LNCAP (cell line): ENCODE data around the gene SDF2L1.
A peak's percentile ranks its signal among the peaks of the same experiment; 100 is the strongest.

Source experiments
- TF ChIP-seq, protein P1 (sequence below): fragments of 450-650 bp; IDR thresholded peaks from 2 replicates; pipeline ENCODE4 v1.5.1; 2017; ENCODE audit warnings: mild to moderate bottlenecking

Gene SDF2L1

DNA sequence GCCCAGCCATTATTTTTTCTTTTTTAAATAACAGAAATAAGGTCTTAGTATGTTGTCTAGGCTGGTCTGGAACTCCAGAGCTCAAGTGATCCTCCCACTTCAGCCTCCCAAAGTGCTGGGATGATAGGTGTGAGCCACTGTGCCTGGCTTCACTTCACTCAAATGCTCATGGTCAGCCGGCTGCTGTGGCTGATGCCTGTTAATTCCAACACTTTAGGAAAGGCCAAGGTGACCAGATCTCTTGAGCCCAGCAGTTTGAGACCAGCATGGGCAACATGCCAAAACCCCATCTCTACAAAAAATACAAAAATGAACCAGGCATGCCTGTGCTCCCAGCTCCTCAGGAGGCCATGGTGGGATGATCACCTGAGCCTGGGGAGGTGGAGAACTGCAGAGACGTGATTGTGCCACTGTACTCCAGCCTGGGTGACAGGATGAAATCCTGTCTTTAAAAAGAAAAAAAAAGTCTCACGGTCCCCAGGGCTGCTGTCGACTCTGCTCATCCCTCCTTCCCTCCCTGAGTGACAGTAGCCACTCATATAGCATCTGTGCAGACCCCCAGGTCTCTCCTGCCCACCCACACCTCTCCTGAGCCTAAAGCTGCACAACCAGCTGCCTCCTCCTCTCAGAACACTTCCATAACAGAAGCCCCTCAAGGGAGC is 15.9 kb upstream of the SDF2L1 start:
- TF ChIP-seq, protein P1, sequence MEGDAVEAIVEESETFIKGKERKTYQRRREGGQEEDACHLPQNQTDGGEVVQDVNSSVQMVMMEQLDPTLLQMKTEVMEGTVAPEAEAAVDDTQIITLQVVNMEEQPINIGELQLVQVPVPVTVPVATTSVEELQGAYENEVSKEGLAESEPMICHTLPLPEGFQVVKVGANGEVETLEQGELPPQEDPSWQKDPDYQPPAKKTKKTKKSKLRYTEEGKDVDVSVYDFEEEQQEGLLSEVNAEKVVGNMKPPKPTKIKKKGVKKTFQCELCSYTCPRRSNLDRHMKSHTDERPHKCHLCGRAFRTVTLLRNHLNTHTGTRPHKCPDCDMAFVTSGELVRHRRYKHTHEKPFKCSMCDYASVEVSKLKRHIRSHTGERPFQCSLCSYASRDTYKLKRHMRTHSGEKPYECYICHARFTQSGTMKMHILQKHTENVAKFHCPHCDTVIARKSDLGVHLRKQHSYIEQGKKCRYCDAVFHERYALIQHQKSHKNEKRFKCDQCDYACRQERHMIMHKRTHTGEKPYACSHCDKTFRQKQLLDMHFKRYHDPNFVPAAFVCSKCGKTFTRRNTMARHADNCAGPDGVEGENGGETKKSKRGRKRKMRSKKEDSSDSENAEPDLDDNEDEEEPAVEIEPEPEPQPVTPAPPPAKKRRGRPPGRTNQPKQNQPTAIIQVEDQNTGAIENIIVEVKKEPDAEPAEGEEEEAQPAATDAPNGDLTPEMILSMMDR: no peak

DNA sequence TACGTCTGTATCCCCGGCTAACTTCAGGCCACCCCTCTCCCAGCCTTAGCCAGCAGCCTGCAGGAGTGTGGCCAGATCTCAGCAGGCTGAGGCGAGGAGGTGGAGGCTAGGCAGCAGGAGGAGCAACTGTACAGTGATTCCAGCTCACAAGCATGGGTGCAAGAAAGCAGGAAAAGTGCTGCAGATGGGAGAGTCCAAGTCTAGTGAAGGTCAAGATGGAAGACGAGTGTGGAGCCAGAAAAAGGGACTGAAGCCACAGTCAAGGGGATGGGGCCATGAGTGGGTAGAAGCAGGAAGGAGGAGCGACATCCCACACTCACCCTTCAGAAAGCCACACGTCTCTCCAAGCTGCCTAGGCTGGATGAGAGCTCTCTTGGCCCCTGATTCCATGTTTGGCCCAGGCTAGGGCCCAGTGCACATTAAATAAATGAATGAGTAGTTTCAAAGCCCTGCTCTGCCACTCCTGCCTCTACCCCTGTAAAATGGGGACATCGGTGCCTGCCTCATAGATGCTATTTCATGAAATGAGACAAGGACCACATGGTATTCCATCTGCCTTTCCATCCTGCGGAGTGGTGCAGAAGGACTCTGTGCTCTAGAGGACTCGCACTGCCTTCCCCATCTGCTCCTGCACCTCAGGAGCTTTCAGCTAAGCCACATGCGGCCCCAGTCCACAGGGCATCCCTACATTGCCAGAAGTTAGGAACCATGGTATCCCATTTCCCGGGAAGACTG is 15.2 kb upstream of the SDF2L1 start:
- TF ChIP-seq, protein P1: no peak

DNA sequence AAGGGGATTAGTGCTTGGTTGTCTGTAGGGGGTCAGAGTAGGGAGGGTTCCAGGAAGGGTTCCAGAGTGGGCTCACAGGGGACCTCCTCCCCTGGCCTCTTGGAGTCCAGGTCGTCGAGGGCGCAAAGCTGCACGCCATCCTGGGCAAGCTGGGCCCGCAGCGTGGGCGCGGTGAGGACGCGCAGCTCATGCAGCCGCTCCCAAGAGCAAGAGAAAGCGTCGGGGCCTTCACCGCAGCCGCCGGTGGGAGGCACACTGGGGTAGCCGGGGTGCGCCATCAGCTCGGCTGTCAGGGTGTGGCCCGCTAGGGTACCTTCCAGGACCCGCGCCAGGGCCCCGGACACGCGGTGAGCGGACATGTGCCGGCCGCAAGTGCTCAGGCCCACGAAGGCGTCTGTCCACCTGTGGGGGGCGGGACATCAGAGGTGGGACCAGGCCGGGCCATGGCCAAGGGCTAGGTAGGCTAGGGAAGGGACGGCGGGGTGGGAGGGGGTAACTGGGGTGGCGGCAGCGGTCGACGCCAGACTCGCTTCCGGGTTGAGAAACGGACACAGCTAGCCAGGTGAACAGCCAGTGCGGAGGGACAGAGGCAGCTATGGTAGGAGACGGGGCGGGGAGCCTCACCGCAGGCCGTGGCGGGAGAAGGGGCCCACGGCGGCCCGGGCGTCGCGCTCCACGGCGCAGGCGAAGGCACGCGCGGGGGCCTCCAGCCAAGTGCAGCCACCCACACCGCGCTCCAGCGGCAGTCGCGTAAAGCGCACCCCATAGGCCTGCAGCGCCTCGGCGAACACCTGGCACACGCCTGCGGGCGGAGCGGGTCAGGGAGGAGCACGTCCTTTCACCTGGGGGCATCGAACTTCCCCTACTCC is 13.5 kb upstream of the SDF2L1 start:
- TF ChIP-seq, protein P1: no peak

DNA sequence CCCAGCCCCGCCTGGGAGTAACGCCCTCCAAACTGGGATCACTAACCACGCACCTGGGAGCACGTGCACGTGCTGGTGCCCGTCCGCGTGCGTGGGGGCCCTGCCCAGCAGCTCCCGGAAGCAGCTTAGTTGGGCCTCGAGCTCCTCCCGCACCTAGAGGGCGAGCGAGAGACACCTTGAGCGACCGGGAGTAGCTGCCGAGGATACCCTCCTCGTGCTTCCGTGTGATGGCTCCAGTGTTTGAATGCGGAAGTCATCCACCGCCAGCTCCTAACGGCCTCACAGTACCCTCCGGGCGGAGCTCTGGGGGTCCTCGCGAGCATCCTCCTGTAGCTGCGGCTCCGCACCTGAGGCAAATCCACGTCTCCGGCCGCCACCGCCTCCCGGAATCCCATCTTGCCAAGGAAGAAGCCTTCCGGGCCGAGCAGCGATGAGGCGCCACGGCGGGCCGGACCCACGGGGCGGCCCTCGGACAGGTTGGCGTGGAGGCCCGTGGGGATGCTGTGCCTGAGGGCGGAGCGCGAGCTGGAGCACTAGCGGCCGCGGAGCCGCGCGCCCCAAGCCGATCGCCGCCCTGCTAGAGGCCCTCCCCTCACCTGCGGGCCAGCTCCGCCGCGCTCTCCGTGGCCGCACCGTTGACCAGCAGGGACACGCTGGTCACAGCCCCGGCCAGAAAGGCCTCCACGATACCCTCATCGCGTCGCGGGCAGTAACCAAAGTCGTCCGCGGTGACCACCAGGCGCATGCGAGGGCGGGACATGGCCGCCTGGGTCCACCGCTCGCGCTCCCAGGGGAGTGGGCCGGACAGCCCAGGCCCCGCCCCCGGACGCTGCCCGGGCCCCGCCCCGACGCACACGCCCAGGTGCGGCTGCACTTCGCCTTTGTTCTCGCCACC is 12.6 kb upstream of the SDF2L1 start, which contains the start of gene YDJC:
Gene YDJC (minus strand): TSS at position 768 of the 895 bp plus-strand sequence. CDS start 8 bp downstream, at position 760.
- TF ChIP-seq, protein P1: peak; percentile 66

DNA sequence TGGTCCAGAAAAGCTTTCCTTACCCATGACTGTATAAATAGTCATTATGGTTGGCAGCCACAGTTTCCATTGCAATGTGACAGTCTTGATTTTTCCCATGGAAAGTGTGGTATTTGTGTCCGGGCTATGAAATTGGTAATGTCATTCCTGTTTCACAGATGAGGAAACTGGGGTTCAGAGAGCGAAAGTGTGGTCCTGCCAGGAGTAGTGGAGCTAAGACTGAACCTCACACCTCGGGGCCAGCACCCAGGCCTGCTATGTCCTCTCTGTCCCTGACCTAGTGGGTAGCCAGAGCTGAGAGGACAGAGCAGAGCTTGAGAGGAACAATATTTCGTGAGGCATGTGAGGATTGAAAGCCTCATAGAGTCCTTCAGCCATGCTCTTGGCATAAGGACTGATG is 11.1 kb upstream of the SDF2L1 start:
- TF ChIP-seq, protein P1: no peak

- TF ChIP-seq, protein P1: no peak
Observed at GRCh38 chr22:21632237-21632895, 9.7 kb upstream of the SDF2L1 start, which contains the start of gene CCDC116. Gene CCDC116, plus strand, starts transcription at chr22:21632760. Its CDS starts 422 bp downstream, at chr22:21633182.
